ENCODE data around the gene DALRD3.

Gene DALRD3

GRCh38 chr3:49017971-49018706, at the start of gene DALRD3:
DALRD3 (minus strand) TSS chr3:49018580; CDS start chr3:49018564, 16 bp downstream.
- DNase-seq = peak; percentile 80

- no peak for DNase-seq
These were observed 39.6 kb upstream of the DALRD3 start for GRCh38 chr3:49058011-49058410.

- no peak for DNase-seq
These were observed 38.9 kb upstream of the DALRD3 start for GRCh38 chr3:49057268-49057667.

GRCh38 chr3:49054344-49054862, 36.0 kb upstream of the DALRD3 start:
- DNase-seq = no peak

GRCh38 chr3:49053543-49053942, 35.2 kb upstream of the DALRD3 start:
- no peak for DNase-seq

GRCh38 chr3:49035281-49035680, 16.9 kb upstream of the DALRD3 start:
- no peak for DNase-seq

GRCh38 chr3:49034650-49035049, 16.3 kb upstream of the DALRD3 start:
- no peak for DNase-seq

GRCh38 chr3:49032646-49033304, 14.4 kb upstream of the DALRD3 start:
- no peak for DNase-seq

GRCh38 chr3:49030321-49030720, 11.9 kb upstream of the DALRD3 start:
- DNase-seq = no peak

- no peak for DNase-seq
These were observed 11.1 kb upstream of the DALRD3 start for GRCh38 chr3:49029563-49029884.

GRCh38 chr3:49028673-49029562, 10.5 kb upstream of the DALRD3 start, which contains the start of gene IMPDH2:
IMPDH2 (minus strand) TSS chr3:49029398; CDS start chr3:49029350, 48 bp downstream.
- DNase-seq = peak; percentile 75

GRCh38 chr3:49028298-49028672, 9.9 kb upstream of the DALRD3 start:
- no peak for DNase-seq

GRCh38 chr3:49027634-49028033, 9.3 kb upstream of the DALRD3 start:
- DNase-seq = no peak

GRCh38 chr3:49026536-49026935, 8.2 kb upstream of the DALRD3 start:
- no peak for DNase-seq

GRCh38 chr3:49025793-49026520, 7.6 kb upstream of the DALRD3 start:
- DNase-seq = no peak

- DNase-seq = no peak
These were observed 6.8 kb upstream of the DALRD3 start for GRCh38 chr3:49025005-49025792.

- no peak for DNase-seq
These were observed 6.1 kb upstream of the DALRD3 start for GRCh38 chr3:49024449-49024848.

GRCh38 chr3:49023775-49024174, 5.4 kb upstream of the DALRD3 start:
- DNase-seq = no peak

GRCh38 chr3:49022688-49023171, 4.3 kb upstream of the DALRD3 start:
- DNase-seq = no peak

- peak; percentile 88 for DNase-seq
These were observed 3.7 kb upstream of the DALRD3 start, which contains the start of gene NDUFAF3 for GRCh38 chr3:49021813-49022687. NDUFAF3 (plus strand) TSS chr3:49022121; CDS start chr3:49022145, 24 bp downstream.

Data from NCI-H1105 (cell line).